A673 (cell line): Measurements from ENCODE around the gene MYH15. TPM values are rescaled to one million over a fixed set of nuclear protein-coding genes. Genes with fewer than 3 reads are reported as not detected.

Source experiments
- BruUV-seq: library from RNA; stranded (reverse); fragments of 400-500 nt; replicated peaks from 2 replicates; lab custom pipeline; 2021; lab: Mats Ljungman, UMichigan
- CTCF ChIA-PET: fragments of 300-600 bp; sonication (Branson Sonifier 250); formaldehyde crosslinking; loops from one replicate; lab custom pipeline; 2022; ENCODE audit warnings: antibody characterized with exemption; lab: Charles Lee
- POLR2A ChIA-PET: fragments of 300-600 bp; sonication (Branson Sonifier 250); formaldehyde crosslinking; loops from one replicate; lab custom pipeline; 2022; ENCODE audit warnings: antibody characterized with exemption; ENCODE audit not compliant: low non-redundant PET; lab: Charles Lee
- DNase-seq: peaks from one replicate; pipeline ENCODE4 v3.0.0-alpha.2; 2015; ENCODE audit warnings: low spot score
- H3K27ac ChIP-seq: fragments of 200-600 bp; sonication (generic); 2 replicates; pipeline ENCODE4 v1.5.1; 2016; ENCODE audit warnings: mixed run types, low read depth, mild to moderate bottlenecking, mixed read lengths, antibody characterized with exemption, low read length; ENCODE audit not compliant: poor library complexity, severe bottlenecking
- H3K27me3 ChIP-seq: fragments of 200-600 bp; sonication (generic); replicated peaks from 2 replicates; pipeline ENCODE4 v1.6.1; 2017; ENCODE audit warnings: mixed run types, low read depth, mild to moderate bottlenecking, mixed read lengths, antibody characterized with exemption, low read length; ENCODE audit not compliant: insufficient read depth, poor library complexity
- H3K36me3 ChIP-seq: fragments of 200-600 bp; sonication (generic); 2 replicates; pipeline ENCODE4 v1.6.1; 2016; ENCODE audit warnings: mixed run types, mild to moderate bottlenecking, mixed read lengths, antibody characterized with exemption, low read length; ENCODE audit not compliant: insufficient read depth, poor library complexity, severe bottlenecking
- H3K4me1 ChIP-seq: fragments of 200-600 bp; sonication (generic); 2 replicates; pipeline ENCODE4 v1.6.1; 2017; ENCODE audit warnings: mixed run types, mild to moderate bottlenecking, mixed read lengths, antibody characterized with exemption, low read length; ENCODE audit not compliant: insufficient read depth, poor library complexity, severe bottlenecking
- H3K4me3 ChIP-seq: fragments of 200-600 bp; sonication (generic); 2 replicates; pipeline ENCODE4 v1.5.1; 2016; ENCODE audit warnings: low read depth, mixed run types, mild to moderate bottlenecking, mixed read lengths, low read length; ENCODE audit not compliant: poor library complexity, severe bottlenecking
- H3K9me3 ChIP-seq: fragments of 200-600 bp; sonication (generic); 2 replicates; pipeline ENCODE4 v1.6.1; 2016; ENCODE audit warnings: mixed run types, low read depth, mild to moderate bottlenecking, mixed read lengths, antibody characterized with exemption, low read length; ENCODE audit not compliant: poor library complexity, severe bottlenecking
- EZH2 ChIP-seq: fragments of 200-600 bp; sonication (generic); IDR thresholded peaks from 2 replicates; pipeline ENCODE4 v1.6.1; 2017; ENCODE audit warnings: borderline replicate concordance, low read depth, mild to moderate bottlenecking, mixed read lengths, antibody characterized with exemption, low read length; ENCODE audit not compliant: poor library complexity, severe bottlenecking
- intact Hi-C: fragments of 100-400 bp; cut with micrococcal nuclease; formaldehyde crosslinking; loops from one replicate; pipeline ENCODE4 v1.10.0; 2022; ENCODE audit not compliant: unreplicated experiment
- total RNA-seq: library from RNA; stranded (reverse); gene quantifications from 2 replicates; pipeline ENCODE4 v1.2.3, GENCODE V29; 2021
- TF ChIP-seq, protein P1 (sequence below): fragments of 300-800, 200-600 bp; sonication (generic); conservative IDR thresholded peaks from 2 replicates; pipeline ENCODE4 v1.5.1; 2017; ENCODE audit warnings: low read depth, mild to moderate bottlenecking, antibody characterized with exemption, low read length, moderate library complexity, mixed read lengths

The MYH15 gene
- total RNA-seq, 1 experiment from 2014 or later, result 1.2 TPM

GRCh38 chr3:108462899-108463298 is 47.5 kb downstream of the MYH15 start:
- intact Hi-C loops, result no loop called here
- CTCF ChIA-PET, result no interaction called here
- Histone ChIP-seq H3K27ac (no peak overlapping the region), H3K4me1 (no peaks in the 10 kb centered on the region), H3K4me3 (no peak overlapping the region), H3K36me3 (no peaks in the 10 kb centered on the region), H3K27me3 (no peaks in the 10 kb centered on the region), H3K9me3 (no peaks in the 10 kb centered on the region)
- POLR2A ChIA-PET, result no interaction called here
- no TSS peak for BruUV-seq
- no peak for TF ChIP-seq EZH2
- TF ChIP-seq, protein P1, sequence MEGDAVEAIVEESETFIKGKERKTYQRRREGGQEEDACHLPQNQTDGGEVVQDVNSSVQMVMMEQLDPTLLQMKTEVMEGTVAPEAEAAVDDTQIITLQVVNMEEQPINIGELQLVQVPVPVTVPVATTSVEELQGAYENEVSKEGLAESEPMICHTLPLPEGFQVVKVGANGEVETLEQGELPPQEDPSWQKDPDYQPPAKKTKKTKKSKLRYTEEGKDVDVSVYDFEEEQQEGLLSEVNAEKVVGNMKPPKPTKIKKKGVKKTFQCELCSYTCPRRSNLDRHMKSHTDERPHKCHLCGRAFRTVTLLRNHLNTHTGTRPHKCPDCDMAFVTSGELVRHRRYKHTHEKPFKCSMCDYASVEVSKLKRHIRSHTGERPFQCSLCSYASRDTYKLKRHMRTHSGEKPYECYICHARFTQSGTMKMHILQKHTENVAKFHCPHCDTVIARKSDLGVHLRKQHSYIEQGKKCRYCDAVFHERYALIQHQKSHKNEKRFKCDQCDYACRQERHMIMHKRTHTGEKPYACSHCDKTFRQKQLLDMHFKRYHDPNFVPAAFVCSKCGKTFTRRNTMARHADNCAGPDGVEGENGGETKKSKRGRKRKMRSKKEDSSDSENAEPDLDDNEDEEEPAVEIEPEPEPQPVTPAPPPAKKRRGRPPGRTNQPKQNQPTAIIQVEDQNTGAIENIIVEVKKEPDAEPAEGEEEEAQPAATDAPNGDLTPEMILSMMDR, result no peak
- peak; percentile 19 for DNase-seq

GRCh38 chr3:108461661-108462111 is 48.7 kb downstream of the MYH15 start:
- H3K4me1 ChIP-seq, result no peaks in the 10 kb centered on the region
- no peaks in the 10 kb centered on the region for H3K27me3 ChIP-seq
- CTCF ChIA-PET, result no interaction called here
- no peaks in the 10 kb centered on the region for H3K9me3 ChIP-seq
- H3K36me3 ChIP-seq, result no peaks in the 10 kb centered on the region
- TF ChIP-seq EZH2, result no peak
- TF ChIP-seq, protein P1, result no peak
- DNase-seq, result no peak
- intact Hi-C loops, result no loop called here
- no peak overlapping the region for H3K4me3 ChIP-seq
- POLR2A ChIA-PET, result no interaction called here
- no peak overlapping the region for H3K27ac ChIP-seq
- no TSS peak for BruUV-seq

DNA sequence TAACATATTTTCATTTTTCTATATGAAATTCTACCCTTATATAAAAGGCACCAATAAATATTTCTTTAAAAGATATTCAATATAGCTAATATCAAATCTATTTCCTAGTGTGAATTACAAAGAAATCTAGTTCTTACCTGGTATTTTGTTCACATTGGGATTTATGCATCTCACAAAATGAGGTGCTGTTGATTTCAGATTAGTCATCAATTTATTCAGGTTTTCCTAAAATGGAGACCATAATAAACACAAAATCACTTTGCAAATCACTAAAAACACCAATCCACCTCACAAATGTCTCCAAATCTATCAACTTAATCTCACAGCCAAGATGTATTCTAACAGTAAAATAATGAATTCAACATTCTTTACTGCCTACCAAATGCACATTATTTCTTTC is 51.2 kb downstream of the MYH15 start:
- TF ChIP-seq, protein P1, result no peak
- TF ChIP-seq EZH2, result no peak
- H3K4me1 ChIP-seq, result no peaks in the 10 kb centered on the region
- H3K27me3 ChIP-seq, result no peaks in the 10 kb centered on the region
- H3K9me3 ChIP-seq, result no peaks in the 10 kb centered on the region
- H3K36me3 ChIP-seq, result no peaks in the 10 kb centered on the region
- no peak overlapping the region for H3K27ac ChIP-seq
- ChIA-PET POLR2A (no interaction called here), CTCF (no interaction called here)
- no TSS peak for BruUV-seq
- no peak overlapping the region for H3K4me3 ChIP-seq
- intact Hi-C loops, result no loop called here
- no peak for DNase-seq
